HK-2 (cell line): ENCODE results near the gene NATD1.

Experiments used
- DNase-seq: peaks from one replicate; pipeline ENCODE4 v3.0.0-alpha.2; 2018; ENCODE audit not compliant: unreplicated experiment

The NATD1 gene, protein sequence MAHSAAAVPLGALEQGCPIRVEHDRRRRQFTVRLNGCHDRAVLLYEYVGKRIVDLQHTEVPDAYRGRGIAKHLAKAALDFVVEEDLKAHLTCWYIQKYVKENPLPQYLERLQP

DNA sequence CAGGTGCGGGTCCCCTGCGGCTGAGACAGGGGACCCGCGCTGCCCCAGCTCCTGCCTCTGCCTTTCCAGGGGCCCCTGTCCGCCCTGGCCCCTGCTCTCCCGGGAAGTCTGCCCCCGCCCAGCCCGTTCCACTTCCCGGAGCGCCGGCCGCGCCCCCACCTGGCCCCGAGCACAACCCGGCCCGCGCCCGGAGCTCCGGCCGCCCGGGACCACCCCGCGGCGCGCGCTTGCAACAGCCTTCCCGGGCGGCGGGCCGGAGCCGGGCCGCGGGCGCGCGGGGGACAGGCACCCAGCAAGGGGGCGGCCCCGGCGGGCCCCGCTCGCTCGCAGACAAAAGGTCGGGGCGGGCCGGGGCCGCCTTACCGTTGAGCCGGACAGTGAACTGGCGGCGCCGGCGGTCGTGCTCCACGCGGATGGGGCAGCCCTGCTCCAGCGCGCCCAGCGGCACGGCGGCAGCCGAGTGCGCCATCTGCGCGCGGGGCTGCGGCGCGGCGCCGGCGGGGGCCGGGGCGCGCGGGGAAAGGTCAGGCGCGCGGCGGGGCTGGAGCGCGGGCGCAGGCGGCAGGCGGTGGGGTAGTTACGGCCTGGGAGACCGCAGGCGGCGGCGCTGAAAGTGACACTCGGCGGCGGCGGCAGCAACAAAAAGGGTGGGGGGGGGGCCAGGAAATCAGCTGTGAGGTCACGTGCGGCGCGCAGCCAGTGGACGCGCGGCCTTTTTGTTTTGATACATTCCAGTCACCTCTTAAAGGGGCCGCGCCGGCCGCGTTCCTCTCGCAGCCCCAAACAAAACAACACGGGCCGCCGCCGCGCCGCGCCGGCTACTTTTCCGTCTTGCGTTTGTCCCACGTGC is at the start of gene NATD1:
TSS of gene NATD1 (minus strand) at position 615 of the 850 bp plus-strand sequence. CDS start at position 469, 146 bp downstream.
- peak; percentile 75 for DNase-seq

DNA sequence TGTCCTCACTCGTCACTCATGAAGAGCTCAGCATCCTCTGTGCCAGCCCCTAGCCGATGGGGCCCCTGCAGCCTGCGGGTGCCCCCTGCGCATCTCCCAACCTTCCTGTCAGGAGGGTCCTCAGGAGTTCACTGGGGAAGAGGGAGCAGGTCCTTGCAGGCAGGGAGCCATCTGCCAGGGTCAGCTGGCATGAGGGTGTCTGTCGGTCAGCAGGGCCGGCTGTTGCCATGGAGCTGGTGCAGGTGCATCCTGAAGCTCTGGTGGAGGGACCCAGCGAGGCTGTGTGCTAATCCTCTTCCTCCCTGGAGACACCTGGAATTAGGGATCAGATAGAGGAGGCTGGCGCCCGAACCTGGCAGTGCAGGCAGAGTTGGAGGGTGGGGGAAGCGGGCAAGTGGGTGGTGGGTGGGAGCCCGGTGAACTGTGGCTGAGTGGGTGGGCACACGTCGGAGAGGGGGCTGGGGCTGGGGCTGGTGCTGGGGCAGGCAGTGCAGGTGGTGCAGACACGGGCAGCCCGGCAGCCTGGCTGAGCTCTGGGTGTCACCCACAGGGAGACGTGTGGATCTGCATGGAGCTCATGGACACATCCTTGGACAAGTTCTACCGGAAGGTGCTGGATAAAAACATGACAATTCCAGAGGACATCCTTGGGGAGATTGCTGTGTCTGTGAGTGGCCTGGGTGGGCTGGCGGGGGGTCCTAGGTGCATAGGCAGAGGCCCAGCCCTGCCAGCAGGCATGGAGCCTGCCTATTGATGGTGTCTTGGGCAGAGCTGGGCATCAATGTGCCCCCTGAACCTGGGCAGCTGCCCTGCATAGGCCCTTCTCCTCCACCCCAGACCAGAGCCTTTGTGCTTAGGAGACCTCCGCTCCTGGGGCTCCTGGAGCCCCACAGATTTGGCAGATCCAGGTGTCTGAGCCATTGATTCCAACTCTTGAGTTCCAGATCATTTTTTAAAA is 48.7 kb upstream of the NATD1 start:
- no peak for DNase-seq

DNA sequence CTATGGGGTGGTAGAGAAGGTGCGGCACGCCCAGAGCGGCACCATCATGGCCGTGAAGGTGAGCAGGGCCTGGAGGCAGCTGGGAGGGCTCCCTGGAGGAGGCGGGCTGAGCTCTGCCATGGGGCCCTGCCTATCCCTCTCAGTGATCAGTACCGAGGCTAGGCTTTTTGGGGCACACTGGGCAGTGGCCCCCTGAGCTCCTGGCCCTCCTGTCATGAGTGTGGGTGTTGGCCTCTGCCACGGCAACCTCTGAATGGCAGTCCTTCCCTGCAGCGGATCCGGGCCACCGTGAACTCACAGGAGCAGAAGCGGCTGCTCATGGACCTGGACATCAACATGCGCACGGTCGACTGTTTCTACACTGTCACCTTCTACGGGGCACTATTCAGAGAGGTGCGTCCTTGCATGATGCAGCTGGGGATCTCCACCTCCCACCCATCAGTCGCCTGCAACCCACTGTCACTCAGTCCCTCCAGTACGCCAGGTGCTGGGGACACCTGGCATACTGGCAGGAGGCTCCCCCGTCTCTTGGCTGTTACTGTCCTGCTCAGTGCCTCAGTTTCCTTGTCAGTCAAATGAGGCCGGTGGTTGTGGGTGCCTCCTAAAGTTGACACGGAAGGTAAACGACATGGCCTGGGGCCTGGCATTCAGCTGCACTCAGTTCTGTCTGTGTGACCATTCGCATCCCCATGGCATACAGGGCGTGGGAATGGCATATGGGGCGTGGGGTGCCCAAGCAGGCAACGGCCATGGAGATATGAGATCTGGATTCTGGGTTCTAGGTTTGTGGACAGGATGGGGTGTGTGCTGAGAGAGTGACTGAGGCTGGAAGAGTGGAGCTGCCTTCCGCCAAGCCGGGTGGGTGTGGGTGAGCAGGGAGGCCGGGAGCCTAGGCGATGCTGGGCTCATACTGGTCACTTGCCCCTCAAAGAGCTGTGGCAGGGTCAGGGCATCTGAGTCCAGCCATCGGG is 47.7 kb upstream of the NATD1 start:
- no peak for DNase-seq

DNA sequence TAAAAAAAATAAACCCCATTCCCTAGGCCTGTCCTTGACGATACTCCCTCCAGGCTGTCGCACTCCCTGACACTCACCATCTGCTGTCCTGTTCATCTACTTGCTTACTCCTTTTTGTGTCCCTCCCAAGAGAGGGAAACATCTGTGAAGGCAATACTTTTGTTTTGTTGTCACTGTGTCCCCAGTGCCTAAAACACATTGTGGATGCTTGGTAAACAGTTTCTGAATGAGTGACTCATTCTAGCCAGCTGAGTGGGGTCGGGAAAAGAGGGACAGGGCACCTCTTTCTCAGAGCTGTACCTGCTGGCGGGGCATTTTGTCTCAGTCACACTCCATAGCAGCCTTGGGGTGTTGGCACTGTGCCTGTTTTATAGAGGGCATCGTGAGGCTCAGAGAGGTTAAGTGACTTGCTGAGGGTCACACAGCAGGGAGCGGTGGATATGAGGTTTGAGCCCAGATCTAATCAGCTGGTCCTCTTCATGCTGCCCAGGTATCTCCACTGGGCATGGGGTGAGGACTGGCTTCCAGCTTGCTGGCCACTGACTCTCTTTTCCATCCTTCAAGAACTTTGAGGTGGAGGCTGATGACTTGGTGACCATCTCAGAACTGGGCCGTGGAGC is 46.9 kb upstream of the NATD1 start:
- no peak for DNase-seq

DNA sequence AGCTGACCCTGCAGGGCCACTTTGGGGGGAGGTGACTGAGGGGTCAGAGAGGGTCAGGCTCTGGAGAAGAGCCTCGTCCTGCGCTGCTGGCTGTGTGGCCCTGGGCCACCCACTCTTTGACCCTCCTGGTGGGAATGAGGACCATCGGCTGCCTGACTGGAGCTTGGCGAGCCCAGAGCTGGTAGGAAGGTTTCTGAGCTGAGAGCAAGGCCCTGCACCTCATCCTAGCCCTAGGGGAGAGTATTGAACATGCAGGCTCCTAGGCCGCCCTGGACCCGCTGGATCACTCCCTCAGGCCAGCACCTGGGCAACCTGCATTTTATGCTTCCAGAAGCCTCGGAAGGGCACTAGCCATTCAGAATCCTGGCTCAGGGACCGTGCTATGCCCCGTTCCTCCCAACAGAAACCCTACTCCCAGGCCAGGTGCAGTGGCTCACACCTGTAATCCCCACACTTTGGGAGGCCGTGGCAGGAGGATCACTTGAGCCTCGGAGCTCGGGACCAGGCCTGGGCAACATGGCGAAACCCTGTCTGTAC is 45.8 kb upstream of the NATD1 start:
- no peak for DNase-seq

GRCh38 chr17:21298056-21298982 is 45.1 kb upstream of the NATD1 start:
- DNase-seq = no peak

GRCh38 chr17:21297597-21297996 is 44.4 kb upstream of the NATD1 start:
- no peak for DNase-seq

DNA sequence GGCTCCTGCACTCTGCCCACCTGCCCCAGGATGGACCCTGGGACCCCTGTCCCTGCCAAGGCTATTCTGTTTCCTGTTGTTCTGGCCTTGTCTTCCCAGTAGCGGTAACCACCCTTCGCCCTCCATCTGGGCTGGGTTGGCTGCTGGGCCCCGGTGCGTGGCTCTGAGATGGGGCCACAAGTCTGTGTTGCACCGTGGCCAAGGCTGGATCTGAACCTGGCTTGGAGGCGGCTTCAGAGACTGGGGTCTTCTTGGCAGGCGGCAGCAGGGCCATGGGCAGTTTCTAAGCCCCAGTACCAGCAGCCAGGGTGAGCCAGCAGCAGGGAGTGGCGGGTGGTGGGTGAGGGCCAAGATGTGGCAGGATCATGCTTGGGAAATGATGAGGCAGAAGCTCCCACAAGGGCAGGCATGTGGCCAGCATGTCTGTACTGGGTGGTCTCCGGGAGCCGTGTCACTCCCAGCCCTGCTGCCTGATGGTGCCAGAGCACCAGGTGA is 43.9 kb upstream of the NATD1 start:
- DNase-seq = no peak

- DNase-seq = no peak
Measured at GRCh38 chr17:21296097-21297025, 43.2 kb upstream of the NATD1 start.

GRCh38 chr17:21295036-21295952 is 42.1 kb upstream of the NATD1 start:
- DNase-seq = no peak

GRCh38 chr17:21294321-21295035 is 41.3 kb upstream of the NATD1 start:
- DNase-seq = no peak

DNA sequence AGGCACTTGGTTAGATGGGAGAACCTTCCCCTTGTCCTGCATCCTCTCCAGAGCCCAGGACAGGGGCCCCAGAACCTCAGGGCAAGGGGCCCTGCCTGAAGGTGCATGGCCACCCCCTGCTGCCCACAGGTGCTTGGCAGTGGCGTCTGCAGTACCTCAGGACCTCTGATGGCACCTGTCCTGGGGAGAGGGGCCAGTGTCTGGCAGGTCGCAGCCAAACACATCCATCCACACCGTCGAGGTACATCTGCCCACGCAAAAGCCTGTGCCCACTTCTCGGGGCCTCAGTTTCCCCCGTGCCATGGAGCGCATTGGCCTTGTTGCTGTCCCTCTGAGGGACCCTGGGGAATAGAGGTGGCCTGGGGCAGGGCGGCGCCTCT is 40.6 kb upstream of the NATD1 start:
- DNase-seq = no peak

GRCh38 chr17:21292867-21293830 is 39.9 kb upstream of the NATD1 start:
- DNase-seq = no peak

DNA sequence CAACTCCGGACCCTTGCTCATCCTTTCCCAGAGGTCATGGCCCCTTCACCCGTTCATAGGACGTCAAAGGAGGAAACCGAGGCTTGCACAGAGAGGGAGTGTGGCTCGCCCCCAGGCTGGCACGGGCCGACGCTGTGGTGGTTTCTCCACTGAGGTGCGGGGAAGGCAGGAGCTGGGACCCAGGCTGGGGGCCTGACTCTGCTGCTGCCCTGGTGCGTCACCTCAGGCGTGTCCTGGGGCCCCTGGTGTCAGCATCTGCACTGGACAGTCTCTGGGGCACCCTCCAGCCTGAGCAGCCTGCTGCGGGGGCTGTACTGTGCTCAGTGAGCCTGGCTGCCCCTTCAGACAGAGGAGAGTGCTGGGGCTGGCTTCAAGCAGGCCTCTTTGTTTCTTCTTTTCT is 38.7 kb upstream of the NATD1 start:
- DNase-seq = no peak

DNA sequence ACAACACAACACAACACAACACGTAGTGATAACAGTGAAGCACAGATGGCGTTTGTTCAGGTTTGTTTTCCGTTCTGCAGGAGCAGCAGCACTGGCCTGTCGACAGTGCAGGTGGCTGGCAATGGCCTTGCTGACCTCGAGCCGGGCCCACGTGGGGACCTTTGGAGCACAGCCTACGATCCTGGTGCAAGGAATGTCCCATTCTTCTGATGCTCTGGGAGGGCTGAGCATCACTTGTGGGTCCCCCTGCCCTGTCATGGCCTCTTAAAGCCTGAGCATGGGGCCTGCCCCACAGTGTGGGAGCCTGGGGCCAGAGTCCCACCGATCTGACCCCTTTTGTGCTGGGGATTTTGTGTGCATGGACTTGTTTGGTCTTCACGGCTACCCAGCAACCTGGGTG is 38.1 kb upstream of the NATD1 start:
- no peak for DNase-seq
